HepG2 (cell line): ENCODE data around the gene ELF2. TPM values are rescaled to one million over a fixed set of nuclear protein-coding genes. Genes with fewer than 3 reads are reported as not detected.

Source experiments
- ATAC-seq: fragments of 200-7000 bp; cut with Tn5 transposase; 3 replicates; pipeline ENCODE4 v1.9.1; 2020; ENCODE audit warnings: mild to moderate bottlenecking, moderate library complexity
- BruUV-seq: library from RNA; stranded (reverse); fragments of 400-500 nt; replicated peaks from 2 replicates; lab custom pipeline; 2021; lab: Mats Ljungman, UMichigan
- CTCF ChIA-PET: fragments of 300-600 bp; formaldehyde crosslinking; extraction: SDS; loops from one replicate; lab custom pipeline; 2021; ENCODE audit warnings: low total read pairs, inconsistent platforms, low intra/inter-chr PET ratio; lab: Yijun Ruan, JAX
- POLR2A ChIA-PET: fragments of 350-600 bp; sonication (Branson Sonifier 250); formaldehyde crosslinking; loops from one replicate; lab custom pipeline; 2020; ENCODE audit warnings: antibody characterized with exemption, inconsistent platforms; lab: Yijun Ruan, JAX
- DNase-seq: peaks from one replicate; pipeline ENCODE4 v3.0.0-alpha.2; 2015; ENCODE audit warnings: low spot score
- FAIRE-seq: peaks from 3 replicates; lab custom pipeline; 2011; peaks lifted over from hg19 to GRCh38; lab: Jason Lieb, UNC
- H2AFZ ChIP-seq: one replicate; pipeline ENCODE4 v1.6.1; 2011; ENCODE audit warnings: low read length, inconsistent platforms
- H3K27ac ChIP-seq: fragments of 300-600 bp; 3 replicates; pipeline ENCODE4 v1.8.0; 2011; ENCODE audit warnings: mixed run types, mild to moderate bottlenecking, mixed read lengths, low read length, inconsistent platforms; ENCODE audit not compliant: insufficient read depth; ENCODE audit errors: extremely low read length
- H3K27me3 ChIP-seq, 2 experiments: fragments of 200-600 bp in 1 of 2; 2 replicates in 1 of 2; 3 replicates in 1 of 2; pipeline versions ENCODE4 v1.6.0 to v1.8.0; 2011; ENCODE audit warnings: low read length in 2 of 2, mild to moderate bottlenecking in 2 of 2, moderate library complexity in 2 of 2, inconsistent platforms in 1 of 2; ENCODE audit not compliant: insufficient read depth in 2 of 2, control insufficient read depth in 1 of 2
- H3K36me3 ChIP-seq, 2 experiments: fragments of 200-600 bp in 1 of 2; replicated peaks in 1 of 2; 2 replicates in 1 of 2; 3 replicates in 1 of 2; pipeline versions ENCODE4 v1.5.1 to v1.8.0; 2011; ENCODE audit warnings: low read length in 2 of 2, inconsistent platforms in 1 of 2; ENCODE audit not compliant: insufficient read depth in 2 of 2, control insufficient read depth in 1 of 2
- H3K4me1 ChIP-seq: 2 replicates; pipeline ENCODE4 v1.5.1; 2012; ENCODE audit warnings: low read length, inconsistent platforms; ENCODE audit not compliant: insufficient read depth
- H3K4me2 ChIP-seq: 2 replicates; pipeline ENCODE4 v1.6.0; 2011; ENCODE audit warnings: low read depth, low read length, inconsistent platforms
- H3K4me3 ChIP-seq, 3 experiments: fragments of 200-600 bp in 1 of 3; sonication (generic), shearing (Covaris generic) in 1 of 3; replicated peaks in 1 of 3; 2 replicates each; pipeline ENCODE4 v1.5.1; 2011 to 2016; ENCODE audit warnings: low read length in 3 of 3, inconsistent platforms in 2 of 3, low read depth in 2 of 3, mild to moderate bottlenecking in 2 of 3, control low read depth in 1 of 3, mixed read lengths in 1 of 3; ENCODE audit not compliant: insufficient read depth in 1 of 3
- H3K79me2 ChIP-seq: one replicate; pipeline ENCODE4 v1.6.1; 2011; ENCODE audit warnings: low read length, inconsistent platforms; ENCODE audit not compliant: insufficient read depth
- H3K9ac ChIP-seq: 2 replicates; pipeline ENCODE4 v1.6.0; 2011; ENCODE audit warnings: mild to moderate bottlenecking, low read depth, low read length, inconsistent platforms; ENCODE audit not compliant: insufficient read depth
- H3K9me3 ChIP-seq: 2 replicates; pipeline ENCODE4 v1.5.1; 2012; ENCODE audit warnings: mild to moderate bottlenecking, low read length
- H4K20me1 ChIP-seq: 2 replicates; pipeline ENCODE4 v1.6.0; 2011; ENCODE audit warnings: inconsistent platforms, mild to moderate bottlenecking, low read length, moderate library complexity; ENCODE audit not compliant: insufficient read depth
- HNF4A ChIP-seq: sonication (generic); formaldehyde crosslinking; IDR thresholded peaks from 2 replicates; pipeline ENCODE4 v1.4.0; 2020; ENCODE audit warnings: missing genetic modification reagents
- RBM22 ChIP-seq: fragments of 200-400 bp; formaldehyde crosslinking; optimal IDR thresholded peaks from 2 replicates; pipeline ENCODE3; 2017; ENCODE audit warnings: mild to moderate bottlenecking, low read length, moderate library complexity
- SCMH1 ChIP-seq: sonication (generic); formaldehyde crosslinking; IDR thresholded peaks from 2 replicates; pipeline ENCODE4 v1.9.0; 2021; ENCODE audit warnings: missing genetic modification reagents, mild to moderate bottlenecking, borderline replicate concordance
- ZNF574 ChIP-seq: sonication (generic); formaldehyde crosslinking; IDR thresholded peaks from 2 replicates; pipeline ENCODE4 v1.4.0; 2020; ENCODE audit warnings: missing genetic modification reagents
- WGBS: methylation state at CpG from one replicate; pipeline ENCODE4 v1.1.6; 2017; ENCODE audit warnings: low lambda C conversion rate; 5-methylcytosine and 5-hydroxymethylcytosine counted together
- in situ Hi-C: cut with HindIII; loops from 2 replicates; pipeline ENCODE4 v1.10.0; 2017; ENCODE audit warnings: low pct_unique_long_range_greater_than_20kb; ENCODE audit not compliant: extremely low pct_ligation_motif_present
- intact Hi-C: fragments of 100-400 bp; cut with micrococcal nuclease; formaldehyde crosslinking; loops from one replicate; pipeline ENCODE4 v1.10.0; 2022; ENCODE audit not compliant: unreplicated experiment
- polyA plus RNA-seq, 8 experiments: library from polyadenylated mRNA; depleted of rRNA in 3 of 8; stranded (reverse) in 7 of 8; unstranded in 1 of 8; fragments of >200 nt; fragmentation: Illumina TruSeq in 4 of 8; extraction: Trizol in 4 of 8; gene quantifications; 2 replicates each; pipeline versions ENCODE4 v1.2.1 to v1.2.3, GENCODE V29; 2011 to 2016; ENCODE audit warnings: low read depth in 4 of 8, missing spikeins in 1 of 8, mixed read lengths in 1 of 8; ENCODE audit not compliant: insufficient read depth in 1 of 8
- total RNA-seq, 5 experiments: library from RNA; depleted of rRNA; stranded (reverse); fragments of >200 nt; fragmentation: Illumina TruSeq; extraction: Trizol; gene quantifications; 2 replicates each; pipeline ENCODE4 v1.2.3, GENCODE V29; 2016; ENCODE audit warnings: low read depth in 1 of 5

Gene ELF2
- total and polyA plus RNA-seq, 2 of the 13 experiments (the other 11 are each of a cell fraction or from before 2014, with no cell fraction given) = 28.6 to 35.4 TPM

DNA sequence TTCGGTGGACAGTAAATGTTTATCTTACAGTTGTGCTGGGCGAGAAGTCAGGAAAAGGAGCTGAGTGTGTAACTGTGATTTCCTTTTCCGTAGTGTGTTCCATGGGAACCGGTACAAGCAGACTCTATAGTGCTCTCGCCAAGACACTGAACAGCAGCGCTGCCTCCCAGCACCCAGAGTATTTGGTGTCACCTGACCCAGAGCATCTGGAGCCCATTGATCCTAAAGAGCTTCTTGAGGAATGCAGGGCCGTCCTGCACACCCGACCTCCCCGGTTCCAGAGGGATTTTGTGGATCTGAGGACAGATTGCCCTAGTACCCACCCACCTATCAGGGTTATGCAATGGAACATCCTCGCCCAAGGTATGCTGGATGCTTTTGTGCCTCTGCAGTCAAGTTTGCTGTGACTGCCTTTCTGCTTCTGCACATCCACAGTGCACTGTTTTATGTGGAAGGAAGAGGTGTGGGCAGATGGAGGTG, 134.0 kb downstream of the ELF2 start:
- H3K9me3 ChIP-seq = no peaks in the 10 kb centered on the region
- no peaks in the 10 kb centered on the region for H3K27me3 ChIP-seq
- TF ChIP-seq RBM22 (peak; percentile 67), HNF4A (CRISPR knock-in tag) (no peak)
- 91% methylated on average over 10 of the region's 10 CpGs for WGBS
- peaks cover 28% of the 10 kb centered on the region for H3K79me2 ChIP-seq
- H3K4me1 ChIP-seq = peaks cover 6% of the 10 kb centered on the region
- ChIA-PET POLR2A (no interaction called here), CTCF (no interaction called here)
- no peak overlapping the region for H3K27ac ChIP-seq
- H3K9ac ChIP-seq = no peak overlapping the region
- intact Hi-C loops (no loop called here), in situ Hi-C loops (no loop called here)
- H4K20me1 ChIP-seq = peaks cover 10% of the 10 kb centered on the region; the same call in 1 of the 2 replicates
- H3K4me2 ChIP-seq = no peak overlapping the region
- no peak overlapping the region for H3K4me3 ChIP-seq
- BruUV-seq = no TSS peak
- FAIRE-seq = no peak
- ATAC-seq = peak; percentile 27; the same call in 2 of the 3 replicates
- H2AFZ ChIP-seq = no peak overlapping the region
- peaks cover 10 to 36% of the 10 kb centered on the region in 2 experiments for H3K36me3 ChIP-seq
- no peak for DNase-seq

- Histone ChIP-seq H3K79me2 (peaks cover 66% of the 10 kb centered on the region), H3K4me2 (no peak overlapping the region), H3K27ac (no peak overlapping the region), H3K4me3 (no peak overlapping the region), H3K9ac (no peak overlapping the region), H4K20me1 (peaks cover 15% of the 10 kb centered on the region; the same call in 1 of the 2 replicates), H3K36me3 (peaks cover 6 to 19% of the 10 kb centered on the region in 2 experiments), H3K4me1 (peaks cover 15% of the 10 kb centered on the region), H3K9me3 (no peaks in the 10 kb centered on the region), H2AFZ (no peak overlapping the region)
- ATAC-seq (no peak), FAIRE-seq (no peak)
- WGBS = 96% methylated on average over 1 of the region's 1 CpG
- in situ Hi-C loops = no loop called here
- BruUV-seq = no TSS peak
- TF ChIP-seq SCMH1 (CRISPR knock-in tag) = no peak
- no peak for TF ChIP-seq ZNF574
- TF ChIP-seq, all 625 proteins: peak for 0
- POLR2A ChIA-PET = no interaction called here
- DNase-seq = no peak
- no peaks in the 10 kb centered on the region for H3K27me3 ChIP-seq
- intact Hi-C loops = loop anchor here (10.0 kb wide), 1 partner anchor 496 kb away; no protein-coding TSS in a partner anchor
- CTCF ChIA-PET = no interaction called here
These were observed 138.1 kb downstream of the ELF2 start for GRCh38 chr4:139038874-139039443.
